Liver (tissue), 9 donors: ENCODE measurements around the gene MTHFD1L. TPM values are rescaled to one million over a fixed set of nuclear protein-coding genes. Genes with fewer than 3 reads are reported as not detected.

Source experiments
- DNase-seq: peaks from one replicate; pipeline ENCODE4 v3.0.0-alpha.2; 2017; ENCODE audit warnings: low spot score
- H3K27ac ChIP-seq, 2 donors: one replicate each; pipeline ENCODE4 v1.7.0; 2013; ENCODE audit warnings: inconsistent platforms in 2 of 2, low read length in 2 of 2, control low read depth in 1 of 2, low read depth in 1 of 2, mild to moderate bottlenecking in 1 of 2
- H3K27me3 ChIP-seq, 4 donors: one replicate each; pipeline versions ENCODE4 v1.6.1 to v1.7.0; 2013; ENCODE audit warnings: low read length in 3 of 4, inconsistent platforms in 1 of 4, mild to moderate bottlenecking in 1 of 4, moderate library complexity in 1 of 4; ENCODE audit not compliant: control insufficient read depth in 4 of 4, insufficient read depth in 4 of 4
- H3K36me3 ChIP-seq, 4 donors: one replicate each; pipeline versions ENCODE4 v1.6.1 to v1.7.0; 2013; ENCODE audit warnings: low read length in 3 of 4, mild to moderate bottlenecking in 3 of 4, low read depth in 1 of 4, moderate library complexity in 1 of 4; ENCODE audit not compliant: control insufficient read depth in 4 of 4, insufficient read depth in 3 of 4
- H3K4me1 ChIP-seq, 4 donors: one replicate each; pipeline versions ENCODE4 v1.6.1 to v1.7.0; 2013; ENCODE audit warnings: low read length in 3 of 4, mild to moderate bottlenecking in 3 of 4, moderate library complexity in 1 of 4; ENCODE audit not compliant: control insufficient read depth in 4 of 4, insufficient read depth in 4 of 4
- H3K4me3 ChIP-seq, 3 donors: one replicate each; pipeline versions ENCODE4 v1.6.1 to v1.7.0; 2013; ENCODE audit warnings: low read length in 3 of 3, control low read depth in 1 of 3, low read depth in 1 of 3, mild to moderate bottlenecking in 1 of 3
- H3K9ac ChIP-seq, 2 donors: one replicate each; pipeline ENCODE4 v1.7.0; 2013; ENCODE audit warnings: low read length in 2 of 2, mild to moderate bottlenecking in 2 of 2, moderate library complexity in 2 of 2, control low read depth in 1 of 2, low read depth in 1 of 2
- H3K9me3 ChIP-seq, 4 donors: one replicate each; pipeline versions ENCODE4 v1.6.1 to v1.7.0; 2013; ENCODE audit warnings: low read length in 3 of 4; ENCODE audit not compliant: control insufficient read depth in 4 of 4
- ATF3 ChIP-seq: IDR thresholded peaks from 2 replicates; pipeline ENCODE4 v1.6.1; 2016; ENCODE audit warnings: antibody characterized with exemption
- EGR1 ChIP-seq, 2 donors: IDR thresholded peaks; 2 replicates each; pipeline ENCODE4 v1.6.1; 2016 to 2018; ENCODE audit warnings: antibody characterized with exemption in 2 of 2, low read depth in 2 of 2
- FOXA1 ChIP-seq: IDR thresholded peaks from 2 replicates; pipeline ENCODE4 v1.6.1; 2016; ENCODE audit warnings: antibody characterized with exemption
- FOXA2 ChIP-seq: IDR thresholded peaks from 2 replicates; pipeline ENCODE4 v1.6.1; 2016; ENCODE audit warnings: antibody characterized with exemption
- GABPA ChIP-seq, 2 donors: IDR thresholded peaks in 1 of 2; conservative IDR thresholded peaks in 1 of 2; 2 replicates each; pipeline ENCODE4 v1.6.1; 2016; ENCODE audit warnings: antibody characterized with exemption in 2 of 2, mild to moderate bottlenecking in 1 of 2, moderate library complexity in 1 of 2
- HNF4A ChIP-seq, 2 donors: conservative IDR thresholded peaks; 2 replicates each; pipeline ENCODE4 v1.6.1; 2016; ENCODE audit warnings: antibody characterized with exemption in 2 of 2, mild to moderate bottlenecking in 2 of 2
- HNF4G ChIP-seq: IDR thresholded peaks from 2 replicates; pipeline ENCODE4 v1.6.1; 2016; ENCODE audit warnings: antibody characterized with exemption
- JUND ChIP-seq, 2 donors: IDR thresholded peaks; 2 replicates each; pipeline ENCODE4 v1.6.1; 2016; ENCODE audit warnings: antibody characterized with exemption in 2 of 2
- NR2F2 ChIP-seq: IDR thresholded peaks from 2 replicates; pipeline ENCODE4 v1.6.1; 2016; ENCODE audit warnings: antibody characterized with exemption
- RAD21 ChIP-seq, 2 donors: IDR thresholded peaks; 2 replicates each; pipeline ENCODE4 v1.6.1; 2016; ENCODE audit warnings: antibody characterized with exemption in 2 of 2, mild to moderate bottlenecking in 2 of 2
- REST ChIP-seq: IDR thresholded peaks from 2 replicates; pipeline ENCODE4 v1.6.1; 2016; ENCODE audit warnings: antibody characterized with exemption, mild to moderate bottlenecking
- RXRA ChIP-seq, 2 donors: IDR thresholded peaks; 2 replicates each; pipeline ENCODE4 v1.6.1; 2017 to 2018; ENCODE audit warnings: antibody characterized with exemption in 2 of 2, mild to moderate bottlenecking in 1 of 2
- SP1 ChIP-seq: IDR thresholded peaks from 2 replicates; pipeline ENCODE4 v1.6.1; 2018; ENCODE audit warnings: antibody characterized with exemption, mild to moderate bottlenecking
- TAF1 ChIP-seq: conservative IDR thresholded peaks from 2 replicates; pipeline ENCODE4 v1.6.1; 2016; ENCODE audit warnings: antibody characterized with exemption, mild to moderate bottlenecking
- YY1 ChIP-seq: IDR thresholded peaks from 2 replicates; pipeline ENCODE4 v1.6.1; 2016; ENCODE audit warnings: antibody characterized with exemption, mild to moderate bottlenecking
- WGBS: extraction: QIAGEN DNeasy Blood & Tissue Kit; methylation state at CpG from one replicate; pipeline ENCODE4 v1.1.7; 2013; 5-methylcytosine and 5-hydroxymethylcytosine counted together
- polyA plus RNA-seq, 2 donors: library from polyadenylated mRNA; stranded (reverse) in 1 of 2; unstranded in 1 of 2; fragments of 200-250 nt in 1 of 2; fragments of >200 nt in 1 of 2; fragmentation: Nextera tagmentation in 1 of 2; extraction: Ambion mirVana in 1 of 2; gene quantifications; one replicate each; pipeline versions ENCODE4 v1.2.1 to v1.2.3, GENCODE V29; 2013 to 2015
- total RNA-seq, 2 donors: library from RNA; depleted of rRNA; stranded (reverse); fragments of >200 nt; gene quantifications; one replicate each; pipeline ENCODE4 v1.2.3, GENCODE V29; 2014
- TF ChIP-seq, protein P1 (sequence below): IDR thresholded peaks from 2 replicates; pipeline ENCODE4 v1.6.1; 2016; ENCODE audit warnings: antibody characterized with exemption
- TF ChIP-seq, protein P2 (sequence below): fragments of 150-350 bp; IDR thresholded peaks from 2 replicates; pipeline ENCODE4 v1.5.1; 2017; ENCODE audit warnings: improper control_type of control experiment, low read depth, low read length; ENCODE audit not compliant: missing input control
- TF ChIP-seq, protein P3 (sequence below): IDR thresholded peaks from 2 replicates; pipeline ENCODE4 v1.6.1; 2016; ENCODE audit warnings: antibody characterized with exemption
- donor health status: healthy.
- donor health status: healthy.
- donor health status: healthy.
- donor health status: healthy.
- donor health status: healthy.

Gene MTHFD1L
- total and polyA plus RNA-seq, 4 donors: 2.0 to 7.7 (median 2.8) TPM

DNA sequence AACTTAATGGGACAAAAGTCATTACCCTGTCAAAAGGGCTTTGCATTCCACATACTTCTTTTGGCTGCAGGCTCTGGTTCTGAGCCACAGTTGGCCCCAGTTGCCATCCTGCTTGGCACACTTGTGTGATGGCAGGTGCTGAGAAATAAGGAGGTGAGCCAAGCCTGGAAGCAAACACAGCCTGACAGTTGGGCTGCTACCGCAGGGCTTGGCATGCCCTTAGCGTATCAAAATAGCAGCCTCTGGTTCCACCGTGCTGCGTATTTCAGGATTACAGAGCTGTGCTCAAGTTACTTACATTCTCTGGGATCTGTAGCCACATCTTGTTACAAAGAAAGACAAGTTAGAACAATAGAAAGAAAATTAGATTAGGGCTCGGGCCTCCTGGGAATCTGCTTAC lies 11.1 kb downstream of the MTHFD1L start:
- 47% methylated on average over 5 of the region's 5 CpGs for WGBS
- no peak overlapping the region for H3K9ac ChIP-seq
- H3K27ac ChIP-seq: no peak overlapping the region
- peaks cover 0 to 13% (median 6%) of the 10 kb centered on the region in 4 donors for H3K4me1 ChIP-seq
- H3K9me3 ChIP-seq: no peaks in the 10 kb centered on the region
- H3K36me3 ChIP-seq: no peaks in the 10 kb centered on the region
- TF ChIP-seq RAD21 (IDR thresholded peaks at IDR 0.05) (peak; percentile 26 to 28), EGR1 (IDR thresholded peaks at IDR 0.05; ENCODE audit: low read depth in 2 of 2) (no peak), HNF4G (no peak)
- TF ChIP-seq, protein P1, sequence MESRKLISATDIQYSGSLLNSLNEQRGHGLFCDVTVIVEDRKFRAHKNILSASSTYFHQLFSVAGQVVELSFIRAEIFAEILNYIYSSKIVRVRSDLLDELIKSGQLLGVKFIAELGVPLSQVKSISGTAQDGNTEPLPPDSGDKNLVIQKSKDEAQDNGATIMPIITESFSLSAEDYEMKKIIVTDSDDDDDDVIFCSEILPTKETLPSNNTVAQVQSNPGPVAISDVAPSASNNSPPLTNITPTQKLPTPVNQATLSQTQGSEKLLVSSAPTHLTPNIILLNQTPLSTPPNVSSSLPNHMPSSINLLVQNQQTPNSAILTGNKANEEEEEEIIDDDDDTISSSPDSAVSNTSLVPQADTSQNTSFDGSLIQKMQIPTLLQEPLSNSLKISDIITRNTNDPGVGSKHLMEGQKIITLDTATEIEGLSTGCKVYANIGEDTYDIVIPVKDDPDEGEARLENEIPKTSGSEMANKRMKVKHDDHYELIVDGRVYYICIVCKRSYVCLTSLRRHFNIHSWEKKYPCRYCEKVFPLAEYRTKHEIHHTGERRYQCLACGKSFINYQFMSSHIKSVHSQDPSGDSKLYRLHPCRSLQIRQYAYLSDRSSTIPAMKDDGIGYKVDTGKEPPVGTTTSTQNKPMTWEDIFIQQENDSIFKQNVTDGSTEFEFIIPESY: no peak
- no peaks in the 10 kb centered on the region for H3K27me3 ChIP-seq
- DNase-seq: no peak
- H3K4me3 ChIP-seq: no peak overlapping the region

DNA sequence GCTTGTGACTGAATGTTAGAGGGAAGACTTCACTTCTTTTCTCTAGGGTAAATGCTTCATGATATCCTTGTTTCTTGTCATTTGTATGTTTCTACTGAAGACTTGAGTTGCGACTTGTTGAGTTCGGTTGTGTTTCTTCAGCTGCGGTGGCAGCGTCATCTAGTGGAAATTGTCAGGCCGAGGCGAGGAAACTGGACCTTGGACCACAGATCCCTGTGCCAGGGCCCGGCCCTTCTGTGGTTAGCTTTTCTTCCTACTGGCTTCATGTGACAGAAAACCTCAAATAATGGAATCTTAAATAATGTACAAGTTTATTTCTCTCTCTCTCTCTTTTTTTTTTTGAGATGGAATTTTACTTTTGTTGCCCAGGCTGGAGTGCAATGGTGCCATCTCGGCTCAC lies 12.4 kb downstream of the MTHFD1L start:
- Histone ChIP-seq H3K4me3 (no peak overlapping the region), H3K9ac (no peak overlapping the region), H3K4me1 (peaks cover 0 to 13% (median 6%) of the 10 kb centered on the region in 4 donors), H3K9me3 (no peaks in the 10 kb centered on the region), H3K27me3 (no peaks in the 10 kb centered on the region), H3K36me3 (no peaks in the 10 kb centered on the region), H3K27ac (no peak overlapping the region)
- TF ChIP-seq YY1 (no peak), JUND (IDR thresholded peaks at IDR 0.05) (peak in 1 of 2 donors; percentile 58), FOXA1 (no peak), NR2F2 (no peak), REST (no peak), HNF4A (conservative IDR thresholded peaks at IDR 0.05) (peak; percentile 94 to 95), TAF1 (no peak), SP1 (peak; percentile 76), ATF3 (no peak), EGR1 (IDR thresholded peaks at IDR 0.05; ENCODE audit: low read depth in 2 of 2) (no peak), FOXA2 (no peak), RXRA (IDR thresholded peaks at IDR 0.05) (peak; percentile 16 to 20), HNF4G (peak; percentile 85), GABPA (IDR thresholded peaks at IDR 0.05 in 1 of 2, conservative IDR thresholded peaks at IDR 0.05 in 1 of 2) (no peak), RAD21 (IDR thresholded peaks at IDR 0.05) (peak; percentile 75 to 76)
- TF ChIP-seq, protein P2, sequence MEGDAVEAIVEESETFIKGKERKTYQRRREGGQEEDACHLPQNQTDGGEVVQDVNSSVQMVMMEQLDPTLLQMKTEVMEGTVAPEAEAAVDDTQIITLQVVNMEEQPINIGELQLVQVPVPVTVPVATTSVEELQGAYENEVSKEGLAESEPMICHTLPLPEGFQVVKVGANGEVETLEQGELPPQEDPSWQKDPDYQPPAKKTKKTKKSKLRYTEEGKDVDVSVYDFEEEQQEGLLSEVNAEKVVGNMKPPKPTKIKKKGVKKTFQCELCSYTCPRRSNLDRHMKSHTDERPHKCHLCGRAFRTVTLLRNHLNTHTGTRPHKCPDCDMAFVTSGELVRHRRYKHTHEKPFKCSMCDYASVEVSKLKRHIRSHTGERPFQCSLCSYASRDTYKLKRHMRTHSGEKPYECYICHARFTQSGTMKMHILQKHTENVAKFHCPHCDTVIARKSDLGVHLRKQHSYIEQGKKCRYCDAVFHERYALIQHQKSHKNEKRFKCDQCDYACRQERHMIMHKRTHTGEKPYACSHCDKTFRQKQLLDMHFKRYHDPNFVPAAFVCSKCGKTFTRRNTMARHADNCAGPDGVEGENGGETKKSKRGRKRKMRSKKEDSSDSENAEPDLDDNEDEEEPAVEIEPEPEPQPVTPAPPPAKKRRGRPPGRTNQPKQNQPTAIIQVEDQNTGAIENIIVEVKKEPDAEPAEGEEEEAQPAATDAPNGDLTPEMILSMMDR: peak; percentile 34
- TF ChIP-seq, protein P1: no peak
- TF ChIP-seq, protein P3, sequence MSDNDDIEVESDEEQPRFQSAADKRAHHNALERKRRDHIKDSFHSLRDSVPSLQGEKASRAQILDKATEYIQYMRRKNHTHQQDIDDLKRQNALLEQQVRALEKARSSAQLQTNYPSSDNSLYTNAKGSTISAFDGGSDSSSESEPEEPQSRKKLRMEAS: no peak
- no peak for DNase-seq
- WGBS: 44% methylated on average over 8 of the region's 8 CpGs
